Right lobe of liver (tissue), 6 donors: ENCODE results near the gene RAB31. TPM values are rescaled to one million over a fixed set of nuclear protein-coding genes. Genes with fewer than 3 reads are reported as not detected.
A peak's percentile ranks its signal among the peaks of the same experiment; 100 is the strongest.

Experiments
- ATAC-seq, 4 donors: fragments of 200-7000 bp; cut with Tn5 transposase; one replicate each; pipeline ENCODE4 v1.9.1; 2020; ENCODE audit warnings: mild to moderate bottlenecking in 4 of 4, moderate library complexity in 4 of 4
- DNase-seq, 3 donors: peaks; one replicate each; pipeline ENCODE4 v3.0.0-alpha.2; 2020
- H3K27ac ChIP-seq, 3 donors: fragments of 200-600 bp; one replicate each; pipeline ENCODE4 v1.8.0; 2022
- H3K27me3 ChIP-seq, 2 donors: fragments of 200-600 bp; one replicate each; pipeline ENCODE4 v1.8.0; 2022
- H3K36me3 ChIP-seq, 4 donors: fragments of 200-600 bp; sonication (generic) in 1 of 4; one replicate each; pipeline versions ENCODE4 v1.5.1 to v1.8.0; 2017 to 2022; ENCODE audit warnings: control low read depth in 1 of 4
- H3K4me1 ChIP-seq, 4 donors: fragments of 200-600 bp; sonication (generic) in 1 of 4; one replicate each; pipeline versions ENCODE4 v1.5.1 to v1.8.0; 2017 to 2022; ENCODE audit warnings: control low read depth in 1 of 4
- H3K4me3 ChIP-seq, 3 donors: fragments of 200-600 bp; one replicate each; pipeline ENCODE4 v1.8.0; 2022
- H3K9me3 ChIP-seq, 4 donors: fragments of 200-600 bp; sonication (generic) in 1 of 4; one replicate each; pipeline versions ENCODE4 v1.5.1 to v1.8.0; 2017 to 2022; ENCODE audit warnings: control low read depth in 1 of 4
- POLR2A ChIP-seq: fragments of 450-650 bp; IDR thresholded peaks from one replicate; pipeline ENCODE4 v1.6.1; 2017; ENCODE audit warnings: antibody characterized with exemption, mild to moderate bottlenecking
- WGBS: methylation state at CpG from one replicate; pipeline ENCODE4 v1.1.6; 2018; ENCODE audit warnings: low coverage, low lambda C conversion rate; ENCODE audit not compliant: insufficient coverage; ENCODE audit errors: missing lambda C conversion rate; 5-methylcytosine and 5-hydroxymethylcytosine counted together
- intact Hi-C, 2 donors: fragments of 100-400 bp; cut with DNase I; formaldehyde crosslinking; loops; one replicate each; pipeline versions ENCODE4 v1.11.2 to v1.14.1; 2022
- total RNA-seq, 6 experiments: library from RNA; depleted of rRNA in 2 of 6; stranded (reverse); fragments of >200 nt in 2 of 6; fragmentation: NEBNext Ultra II Directional in 3 of 6; extraction: Animal tissue kit (Norgen Biotek cat#: 25700) in 3 of 6; gene quantifications; one replicate each; pipeline versions ENCODE4 v1.1.0 to v1.2.4, GENCODE V29; 2016 to 2023
- TF ChIP-seq, protein P1 (sequence below), 4 donors: fragments of 200-600 bp in 3 of 4; fragments of 450-650 bp in 1 of 4; IDR thresholded peaks; one replicate each; pipeline versions ENCODE4 v1.5.1 to v1.8.0; 2016 to 2022; ENCODE audit warnings: antibody characterized with exemption in 4 of 4, mild to moderate bottlenecking in 2 of 4
- donor health status: DM: no; HTN: yes; CAD: no.
- donor health status: DM: no; HTN: no; CAD: no.
- donor health status: DM: no; HTN: no; CAD: no.
- donor health status: DM: no; HTN: yes; CAD: no.
- donor health status: DM: no; HTN: yes; CAD: no.

RAB31 gene
- total RNA-seq, 6 experiments from 2014 or later, result 3.0 to 14.3 (median 5.4) TPM

DNA sequence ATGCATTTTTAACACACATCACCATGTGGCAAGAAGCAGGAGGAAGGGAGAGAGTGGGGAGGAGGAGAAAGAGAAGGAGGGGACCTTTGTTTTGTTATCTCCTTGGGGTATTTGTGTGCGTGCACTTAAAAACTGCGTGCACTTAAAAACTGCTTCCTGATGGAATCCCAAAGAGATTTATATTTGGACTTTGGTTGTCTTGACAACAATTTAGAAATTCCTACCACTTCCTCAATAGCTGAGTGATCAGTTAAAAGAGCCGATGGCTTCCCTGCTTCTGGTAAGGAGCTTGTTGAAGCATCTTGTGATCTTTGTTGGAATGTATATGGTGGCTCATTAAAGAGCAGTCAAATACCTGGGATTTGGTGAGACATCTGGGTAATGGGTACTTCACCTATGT is 4.5 kb downstream of the RAB31 start:
- no peaks in the 10 kb centered on the region for H3K9me3 ChIP-seq
- no peaks in the 10 kb centered on the region for H3K36me3 ChIP-seq
- no peak for TF ChIP-seq POLR2A
- TF ChIP-seq, protein P1, sequence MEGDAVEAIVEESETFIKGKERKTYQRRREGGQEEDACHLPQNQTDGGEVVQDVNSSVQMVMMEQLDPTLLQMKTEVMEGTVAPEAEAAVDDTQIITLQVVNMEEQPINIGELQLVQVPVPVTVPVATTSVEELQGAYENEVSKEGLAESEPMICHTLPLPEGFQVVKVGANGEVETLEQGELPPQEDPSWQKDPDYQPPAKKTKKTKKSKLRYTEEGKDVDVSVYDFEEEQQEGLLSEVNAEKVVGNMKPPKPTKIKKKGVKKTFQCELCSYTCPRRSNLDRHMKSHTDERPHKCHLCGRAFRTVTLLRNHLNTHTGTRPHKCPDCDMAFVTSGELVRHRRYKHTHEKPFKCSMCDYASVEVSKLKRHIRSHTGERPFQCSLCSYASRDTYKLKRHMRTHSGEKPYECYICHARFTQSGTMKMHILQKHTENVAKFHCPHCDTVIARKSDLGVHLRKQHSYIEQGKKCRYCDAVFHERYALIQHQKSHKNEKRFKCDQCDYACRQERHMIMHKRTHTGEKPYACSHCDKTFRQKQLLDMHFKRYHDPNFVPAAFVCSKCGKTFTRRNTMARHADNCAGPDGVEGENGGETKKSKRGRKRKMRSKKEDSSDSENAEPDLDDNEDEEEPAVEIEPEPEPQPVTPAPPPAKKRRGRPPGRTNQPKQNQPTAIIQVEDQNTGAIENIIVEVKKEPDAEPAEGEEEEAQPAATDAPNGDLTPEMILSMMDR (IDR thresholded peaks at IDR 0.05), result no peak
- H3K27me3 ChIP-seq, result no peaks in the 10 kb centered on the region
- DNase-seq (peak in 1 of 3 donors; percentile 3), ATAC-seq (no peak)
- H3K27ac ChIP-seq, result no peak overlapping the region
- H3K4me1 ChIP-seq, result peaks cover 0 to 6% (median 0%) of the 10 kb centered on the region in 4 donors
- no peak overlapping the region for H3K4me3 ChIP-seq
- 56% methylated on average over 1 of the region's 3 CpGs for WGBS
- intact Hi-C loops, result no loop called here

DNA sequence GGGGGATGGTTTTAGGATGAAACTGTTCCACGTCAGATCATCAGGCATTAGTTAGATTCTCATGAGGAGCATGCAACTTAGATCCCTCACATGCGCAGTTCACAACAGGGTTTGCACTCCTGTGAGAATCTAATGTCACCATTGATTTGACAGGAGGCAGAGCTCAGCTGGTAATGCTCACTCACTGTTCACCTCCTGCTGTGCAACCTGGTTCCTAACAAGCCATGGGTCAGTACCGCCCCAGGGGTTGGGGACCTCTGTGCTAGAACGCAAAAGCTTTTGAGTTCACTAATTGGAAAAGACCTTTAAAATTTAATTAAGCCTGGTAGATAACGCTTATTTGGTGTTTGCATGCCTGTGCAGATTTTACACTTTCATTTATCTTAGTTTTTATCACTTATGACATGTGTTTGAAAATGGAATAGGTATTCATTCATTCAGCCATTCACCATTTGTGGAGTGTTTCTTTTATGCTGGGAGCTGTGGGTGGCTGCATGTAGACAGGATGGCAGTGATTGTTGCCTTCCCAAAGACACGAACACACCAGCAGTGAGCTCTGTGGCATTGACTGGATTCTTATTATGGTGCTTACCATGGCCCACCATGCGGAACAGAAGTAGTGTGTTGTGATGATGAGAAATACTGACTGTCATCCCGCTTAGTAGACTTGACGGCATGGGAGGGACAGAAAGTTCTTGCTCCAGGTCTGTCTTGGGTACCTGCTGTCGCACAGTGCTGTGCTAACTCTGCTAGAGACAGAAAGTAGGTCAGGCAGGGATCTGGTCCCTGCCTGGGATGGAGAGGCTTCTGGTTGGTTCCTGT is 6.4 kb downstream of the RAB31 start:
- intact Hi-C loops, result no loop called here
- Histone ChIP-seq H3K9me3 (no peaks in the 10 kb centered on the region), H3K4me1 (no peaks in the 10 kb centered on the region), H3K27me3 (no peaks in the 10 kb centered on the region), H3K27ac (no peak overlapping the region), H3K4me3 (no peak overlapping the region), H3K36me3 (no peaks in the 10 kb centered on the region)
- no peak for ATAC-seq
- DNase-seq, result peak in 1 of 3 donors; percentile 29
- TF ChIP-seq POLR2A, result no peak
- TF ChIP-seq, protein P1 (IDR thresholded peaks at IDR 0.05), result no peak
- WGBS, result 74% methylated on average over 8 of the region's 10 CpGs

DNA sequence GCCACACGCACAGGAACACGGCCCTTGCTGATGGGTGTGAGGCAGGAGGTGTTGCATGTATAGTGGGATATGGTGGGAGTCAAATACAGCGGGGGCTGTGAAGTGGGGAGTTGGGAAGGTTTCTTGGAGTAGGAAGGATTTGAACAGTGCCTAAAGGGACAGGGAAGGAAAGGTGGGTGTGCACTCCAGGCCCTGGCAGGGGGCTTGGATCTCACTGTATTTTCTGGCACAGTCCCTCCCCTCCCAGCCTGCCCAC is 6.9 kb downstream of the RAB31 start:
- Histone ChIP-seq H3K9me3 (no peaks in the 10 kb centered on the region), H3K27me3 (no peaks in the 10 kb centered on the region), H3K4me1 (no peaks in the 10 kb centered on the region), H3K4me3 (no peak overlapping the region), H3K36me3 (no peaks in the 10 kb centered on the region), H3K27ac (no peak overlapping the region)
- 86% methylated on average over 1 of the region's 3 CpGs for WGBS
- no peak for DNase-seq
- no peak for TF ChIP-seq POLR2A
- TF ChIP-seq, protein P1 (IDR thresholded peaks at IDR 0.05), result no peak
- no peak for ATAC-seq
- intact Hi-C loops, result no loop called here

DNA sequence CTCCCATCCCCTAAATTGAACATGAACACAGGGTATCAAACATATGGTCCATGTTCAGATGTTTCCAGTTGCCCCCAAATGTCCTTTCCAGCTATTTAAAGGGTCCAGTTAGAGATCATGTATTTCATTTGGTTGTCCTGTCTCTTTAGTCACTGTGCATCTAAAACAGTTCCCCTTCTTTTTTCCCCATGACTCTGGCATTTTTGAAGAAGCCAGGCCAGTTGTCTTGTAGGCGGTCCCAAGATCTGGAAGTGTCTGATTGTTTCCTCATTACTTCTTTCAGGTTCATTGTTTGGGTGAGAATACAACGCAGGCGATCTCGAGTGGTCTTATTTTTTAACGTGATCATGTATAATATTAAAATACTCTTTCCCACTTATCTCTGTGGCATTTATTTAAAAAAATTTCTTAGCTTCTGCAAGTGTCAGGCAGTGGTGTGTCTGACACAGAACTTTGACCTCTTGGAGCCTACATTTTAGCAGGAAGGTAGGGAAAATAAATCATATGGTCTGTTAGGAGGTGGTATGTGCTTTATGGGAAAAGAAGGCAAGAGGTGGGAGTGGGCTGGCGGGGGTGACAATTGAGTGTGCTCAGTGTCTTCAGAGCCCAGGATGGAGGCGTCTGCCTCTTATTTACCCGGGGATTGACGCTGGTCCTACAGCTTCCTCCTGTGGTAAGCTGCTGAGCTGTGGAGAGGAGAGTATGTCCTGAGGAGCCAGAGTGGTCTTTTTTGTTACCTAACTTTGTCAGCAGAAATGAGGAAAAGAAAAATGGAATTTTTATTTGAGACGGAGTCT is 8.1 kb downstream of the RAB31 start:
- peak; percentile 21 to 53 (median 38) for ATAC-seq
- Histone ChIP-seq H3K27ac (no peak overlapping the region), H3K9me3 (no peaks in the 10 kb centered on the region), H3K4me3 (no peak overlapping the region), H3K4me1 (no peaks in the 10 kb centered on the region), H3K36me3 (no peaks in the 10 kb centered on the region), H3K27me3 (no peaks in the 10 kb centered on the region)
- intact Hi-C loops, result no loop called here
- DNase-seq, result peak in 1 of 3 donors; percentile 19
- TF ChIP-seq POLR2A, result no peak
- TF ChIP-seq, protein P1 (IDR thresholded peaks at IDR 0.05), result no peak
- 54% methylated on average over 10 of the region's 10 CpGs for WGBS
